GM18861 (cell line): ENCODE results near the gene TEPSIN.
"Not testable (repeated sequence)": the region's sequence is repeated elsewhere in the genome, so short reads cannot be mapped to it uniquely, and the experiment has no call there.

Experiments used
- ATAC-seq: cut with Tn5 transposase; IDR thresholded peaks from one replicate; pipeline ENCODE4 v1.9.1; 2021; ENCODE audit not compliant: unreplicated experiment

Gene TEPSIN

DNA sequence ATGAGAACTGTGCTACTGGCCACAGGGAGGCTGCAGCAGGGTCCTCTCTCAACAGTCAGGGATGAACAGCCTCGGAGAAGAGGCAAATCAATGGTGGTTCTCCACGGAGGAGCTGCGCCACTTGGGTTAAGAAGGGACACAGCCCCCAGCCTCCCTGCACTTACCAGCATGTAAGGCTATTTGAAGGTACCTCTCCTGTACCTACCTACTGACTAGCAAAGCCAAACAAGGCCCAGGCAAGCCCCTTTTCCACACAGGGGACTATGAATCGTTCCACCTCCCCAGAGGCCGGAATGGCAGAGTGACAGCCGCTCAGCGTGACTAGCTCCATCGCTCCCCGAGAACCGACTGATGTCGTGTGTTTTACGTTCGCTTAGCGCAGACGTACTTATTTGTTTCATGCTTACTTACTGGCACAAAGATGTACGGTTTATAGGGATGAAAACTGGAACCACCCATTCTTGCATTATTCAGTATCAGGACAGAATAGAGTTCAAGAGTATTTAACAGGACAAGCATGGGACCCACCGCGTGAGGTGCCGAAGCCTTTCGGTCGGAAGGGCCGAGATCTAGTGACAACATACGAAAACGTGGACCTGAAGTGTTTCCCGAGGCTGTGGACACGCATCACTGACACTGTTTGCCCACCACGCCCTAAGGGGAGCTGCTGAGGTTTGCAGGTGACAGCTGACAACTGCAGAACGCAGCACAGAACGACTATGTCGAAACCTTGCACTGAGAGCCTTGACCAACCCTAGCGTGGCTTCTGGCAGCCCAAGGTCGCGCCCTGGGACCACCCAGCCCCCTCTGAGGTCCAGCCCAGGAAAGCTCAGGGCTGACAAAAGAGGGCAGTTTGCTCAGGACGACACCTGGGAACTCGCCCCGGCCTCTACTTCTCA is 1.0 kb downstream of the TEPSIN start:
- no peak for ATAC-seq

GRCh38 chr17:81236784-81237183 is 2.1 kb downstream of the TEPSIN start:
- no peak for ATAC-seq

- no peak for ATAC-seq
Measured at GRCh38 chr17:81235822-81236740, 2.8 kb downstream of the TEPSIN start.

GRCh38 chr17:81234940-81235821 is 3.7 kb downstream of the TEPSIN start:
- no peak for ATAC-seq

DNA sequence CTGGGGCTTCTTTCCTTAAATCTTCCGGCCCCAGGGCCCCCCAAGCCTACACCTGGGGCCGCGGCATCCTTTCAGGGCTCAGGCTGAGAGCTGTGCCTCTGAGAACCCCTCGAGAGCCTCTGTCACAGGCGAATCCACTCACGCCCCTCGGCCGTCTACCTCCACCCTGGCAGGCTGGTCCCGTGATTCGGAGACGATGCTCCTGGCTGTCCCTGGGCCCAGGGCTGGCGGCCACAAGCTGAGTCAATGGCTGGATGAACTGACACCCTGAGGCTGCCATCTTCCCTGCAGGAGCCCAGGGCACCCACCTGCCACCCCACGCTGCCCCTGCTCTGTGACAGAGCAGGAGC is 4.4 kb downstream of the TEPSIN start:
- ATAC-seq: no peak

- ATAC-seq: no peak
Measured at GRCh38 chr17:81233811-81234505, 4.9 kb downstream of the TEPSIN start.

GRCh38 chr17:81233316-81233715 is 5.5 kb downstream of the TEPSIN start:
- no peak for ATAC-seq

DNA sequence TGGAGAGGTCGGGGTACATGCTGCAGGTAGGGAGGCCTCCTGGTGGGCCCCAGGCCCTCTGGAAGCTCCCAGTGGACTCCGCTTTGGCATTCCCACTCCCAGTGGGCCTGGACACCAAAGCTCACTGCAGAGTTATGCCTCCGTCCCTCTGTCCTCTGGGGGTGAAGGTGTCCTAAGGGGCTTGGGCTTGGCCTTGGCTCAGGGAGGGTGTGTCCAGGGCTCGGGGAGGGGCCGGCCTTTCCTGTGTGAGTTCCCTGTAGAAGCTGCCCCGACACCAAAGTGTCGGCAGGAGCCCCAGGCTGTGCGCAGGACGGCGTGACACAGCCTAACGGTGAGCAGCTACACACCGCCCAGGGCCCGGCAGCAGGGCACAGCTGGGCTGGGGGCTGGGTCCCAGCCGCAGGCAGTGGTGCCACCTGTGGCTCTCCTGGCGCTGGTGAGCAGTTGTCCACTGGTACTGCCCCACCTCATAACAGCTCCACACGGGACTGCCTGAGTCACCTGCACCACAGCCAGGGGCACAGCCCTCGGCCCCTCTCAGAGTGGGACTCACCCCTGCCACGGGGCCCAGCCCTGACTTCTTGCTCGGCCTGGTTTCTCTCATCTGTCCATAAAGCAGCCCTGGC is 6.1 kb downstream of the TEPSIN start:
- ATAC-seq: no peak

DNA sequence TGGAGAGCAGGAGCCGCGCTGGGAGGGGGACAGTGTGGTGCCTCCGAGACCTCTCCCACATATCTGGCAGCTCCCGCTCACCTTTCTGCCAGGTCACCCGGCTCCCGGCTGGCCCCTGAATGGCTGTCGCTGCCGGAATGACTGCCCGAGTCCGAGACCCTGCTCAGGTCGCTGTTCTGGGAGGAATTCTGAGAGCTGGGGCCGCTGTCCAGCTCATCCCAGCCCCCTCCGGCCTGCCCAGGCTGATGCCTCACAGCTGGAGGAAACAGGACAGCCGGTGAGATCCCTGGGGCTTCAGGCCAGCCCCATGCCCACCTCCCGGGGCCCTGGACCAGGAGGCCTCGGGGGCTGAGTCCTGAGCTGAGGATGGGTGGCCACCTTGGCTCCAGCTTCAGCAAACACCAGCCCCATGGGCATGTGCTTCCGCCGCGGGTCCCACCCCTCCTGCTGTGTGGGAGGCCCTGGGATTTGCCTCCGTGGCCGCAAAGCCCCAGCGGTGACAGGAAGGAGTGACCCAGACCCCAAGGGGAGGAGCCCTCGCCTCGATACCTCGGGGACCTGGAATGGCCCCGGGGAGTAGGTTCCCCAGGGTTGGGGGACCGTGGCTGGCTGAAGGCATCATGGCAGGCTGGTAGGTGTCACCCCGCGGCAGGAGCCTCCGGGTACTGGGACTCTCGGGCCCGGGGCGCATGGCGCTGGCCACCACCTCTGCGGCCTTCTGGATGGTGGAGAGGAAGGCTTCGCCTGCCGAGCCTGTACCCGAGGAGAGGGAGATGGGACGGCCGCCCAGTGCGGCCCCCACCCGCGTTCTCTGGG is 6.9 kb downstream of the TEPSIN start:
- ATAC-seq: no peak

DNA sequence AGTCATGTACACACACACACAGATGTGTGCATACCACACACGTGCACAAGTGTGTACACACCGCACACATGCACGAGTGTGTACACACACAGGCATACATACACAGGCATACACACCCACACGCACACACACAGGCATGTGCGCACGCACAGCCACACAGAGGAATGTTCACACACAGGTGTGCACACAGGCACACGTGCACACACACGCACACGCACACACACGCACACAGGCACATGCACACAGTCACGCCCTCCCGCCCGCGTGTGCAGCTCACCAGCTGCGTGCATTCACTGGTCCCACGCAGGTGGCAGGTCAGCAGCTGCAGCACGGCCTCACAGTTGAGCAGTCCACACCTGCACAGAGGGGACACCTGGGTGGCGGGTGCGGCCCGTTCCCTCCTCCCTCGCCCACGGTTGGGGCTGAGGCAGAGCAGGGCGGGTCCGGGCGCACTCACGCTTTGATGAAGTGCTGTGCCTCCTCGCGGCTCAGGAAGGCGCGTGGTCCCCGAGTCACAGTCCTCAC is 7.7 kb downstream of the TEPSIN start:
- no peak for ATAC-seq

GRCh38 chr17:81230043-81230820 is 8.6 kb downstream of the TEPSIN start:
- no peak for ATAC-seq

- no peak for ATAC-seq
Measured at GRCh38 chr17:81229666-81229920, 9.3 kb downstream of the TEPSIN start.

DNA sequence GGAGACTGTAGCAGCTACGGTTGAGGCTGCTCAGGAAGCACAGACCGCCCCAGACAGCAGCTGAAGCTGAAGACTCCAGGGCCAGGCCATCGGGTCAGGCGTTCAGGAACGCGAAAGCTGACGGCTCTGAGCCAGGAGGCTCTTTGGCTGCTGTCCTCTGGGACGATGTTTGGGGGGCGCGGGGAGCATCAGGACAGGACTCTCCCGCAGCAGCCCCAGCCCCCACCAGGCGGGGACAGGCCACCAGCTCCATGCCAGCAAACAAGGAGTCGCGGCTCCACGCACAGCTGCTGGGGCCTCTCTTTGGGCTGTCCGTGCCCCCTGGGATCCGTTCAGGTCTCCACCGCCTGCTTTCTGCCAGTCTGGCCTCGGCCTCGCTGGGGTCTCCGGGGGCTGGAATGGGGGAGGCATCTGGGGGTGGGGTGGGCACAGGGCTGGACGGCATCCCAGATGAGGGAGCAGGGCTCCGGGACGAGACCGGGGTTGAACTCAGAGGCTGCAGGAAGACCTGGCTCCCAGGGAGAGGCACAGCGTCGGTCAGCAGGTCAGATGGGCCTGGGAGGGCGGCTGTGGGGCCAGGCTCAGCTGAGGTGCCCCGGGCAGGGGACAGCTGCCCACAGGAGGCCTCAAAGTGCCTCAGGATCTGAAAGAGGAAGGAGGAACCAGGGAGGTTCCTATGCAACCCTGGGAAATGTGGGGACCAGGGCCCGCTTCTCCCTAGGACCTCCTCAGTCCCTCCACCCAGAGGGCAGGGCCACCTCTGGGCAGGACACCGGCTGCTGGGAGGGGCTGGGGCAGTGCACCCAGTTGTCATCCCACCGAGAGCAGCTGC is 9.8 kb downstream of the TEPSIN start:
- ATAC-seq: no peak

GRCh38 chr17:81228420-81228819 is 10.4 kb downstream of the TEPSIN start:
- ATAC-seq: peak; percentile 46

DNA sequence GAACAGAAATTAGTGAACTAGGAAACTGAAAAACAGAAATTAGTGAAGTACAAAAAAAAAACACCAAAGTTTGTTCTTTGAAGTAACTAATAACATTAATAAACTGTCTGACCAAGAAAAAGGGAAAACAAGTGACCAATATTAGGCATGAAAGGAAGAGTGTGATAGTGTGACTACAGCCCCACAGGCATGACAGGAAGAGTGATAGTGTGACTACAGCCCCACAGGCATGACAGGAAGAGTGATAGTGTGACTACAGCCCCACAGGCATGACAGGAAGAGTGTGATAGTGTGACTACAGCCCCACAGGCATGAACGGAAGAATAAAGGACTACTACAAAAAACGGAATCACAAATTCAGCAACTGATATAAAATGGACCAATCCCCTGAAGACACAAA is 11.2 kb downstream of the TEPSIN start:
- not testable (repeated sequence) for ATAC-seq

- no peak for ATAC-seq
Measured at GRCh38 chr17:81223762-81224130, 15.1 kb downstream of the TEPSIN start.

DNA sequence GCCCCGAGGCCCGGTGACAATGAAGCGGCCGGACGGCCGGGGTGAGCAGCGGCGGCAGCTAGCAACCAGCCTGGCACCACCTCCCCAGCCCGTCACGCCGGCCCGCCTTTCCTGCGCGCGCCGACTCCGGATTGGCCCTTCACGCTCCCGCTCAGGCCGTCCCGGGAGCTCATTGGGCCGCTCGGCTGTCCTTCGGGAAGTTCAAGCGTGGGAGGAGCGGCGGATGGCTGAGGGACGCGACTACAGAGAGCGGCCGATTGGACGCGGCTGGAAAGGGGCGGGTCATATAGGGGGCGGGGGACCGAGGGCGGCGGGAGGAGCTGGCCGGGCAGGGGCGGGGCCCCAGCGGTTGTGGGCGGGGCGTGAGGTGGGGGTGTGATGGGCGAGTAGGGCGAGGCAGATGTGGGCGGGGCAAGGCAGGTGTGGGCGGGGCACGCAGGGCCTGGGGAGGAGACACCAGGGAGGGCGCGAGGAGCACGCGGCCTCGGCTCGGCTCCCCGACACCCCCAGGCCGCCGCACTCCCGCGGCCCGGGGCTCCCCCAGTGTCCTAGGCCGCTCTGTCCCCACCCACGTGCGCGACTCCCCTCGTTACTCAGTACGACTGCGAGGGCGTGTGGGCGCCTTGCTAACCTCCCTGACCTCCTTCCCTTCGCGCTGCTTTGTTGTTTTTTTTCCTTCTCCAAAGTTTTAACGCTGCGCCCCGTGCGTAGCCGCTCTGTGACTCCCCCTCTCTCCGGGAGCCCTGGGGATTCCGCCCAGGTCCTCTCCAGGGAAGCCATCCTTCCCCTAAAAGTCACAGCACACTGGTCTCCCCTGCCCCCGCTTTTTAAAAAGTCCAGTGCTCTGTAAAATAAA is 15.7 kb downstream of the TEPSIN start, which contains the start of gene CEP131:
TSS of gene CEP131 (minus strand) at position 60 of the 856 bp plus-strand sequence. CDS start 2,909 bp downstream, outside the sequence.
- peak; percentile 94 for ATAC-seq
